DMS 273 (cell line): Measurements from ENCODE around the gene RPP25L.

Experiments
- DNase-seq: peaks from one replicate; lab custom pipeline; 2025; ENCODE audit not compliant: unreplicated experiment; lab: John Stamatoyannopoulos, UW

The RPP25L gene

DNA sequence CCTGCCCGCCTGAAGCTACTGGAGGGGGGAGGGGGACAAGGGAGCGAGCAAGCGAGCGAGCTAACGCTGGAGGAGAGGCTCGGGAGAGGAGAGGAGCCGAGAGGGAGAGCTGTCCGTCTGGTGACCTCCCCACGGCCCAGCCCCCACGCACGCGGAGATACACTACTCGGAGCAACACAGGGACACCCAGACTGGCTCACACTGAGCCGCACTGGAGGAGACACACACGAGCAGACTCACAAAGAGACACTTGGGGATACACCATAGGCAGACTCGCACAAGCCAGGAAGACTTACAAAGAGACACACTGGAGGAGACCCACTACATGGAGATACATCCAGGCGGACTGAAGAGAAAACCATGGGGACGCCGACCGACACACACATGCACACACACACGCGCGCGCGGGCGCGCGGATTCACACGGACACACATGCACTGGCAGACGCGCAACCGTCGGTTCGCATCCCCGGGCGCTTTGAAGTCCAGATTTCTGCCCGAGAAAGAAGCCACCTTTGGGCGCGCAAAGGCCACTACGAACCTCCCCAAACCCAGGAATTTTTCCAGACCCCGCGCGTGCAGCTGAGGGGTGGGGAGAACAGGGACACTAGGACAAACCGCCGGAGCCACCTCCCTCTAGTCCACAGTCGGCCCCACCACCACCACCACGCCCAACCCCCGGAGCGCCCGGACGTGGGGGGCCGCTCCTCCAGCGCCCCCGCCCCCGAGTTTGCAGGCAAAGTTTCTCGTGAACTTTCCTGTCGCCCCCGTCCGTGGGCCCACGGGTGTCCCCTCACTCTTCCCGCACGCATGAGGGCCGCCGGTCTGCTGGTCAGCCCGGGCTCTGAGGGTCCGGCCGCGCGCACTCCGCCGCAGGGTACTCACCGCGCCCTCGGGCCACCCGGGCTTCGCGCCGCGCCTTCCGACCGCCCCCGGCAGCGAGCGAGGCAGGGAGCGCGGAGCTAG is 22.9 kb downstream of the RPP25L start:
- DNase-seq, result peak; percentile 56

DNA sequence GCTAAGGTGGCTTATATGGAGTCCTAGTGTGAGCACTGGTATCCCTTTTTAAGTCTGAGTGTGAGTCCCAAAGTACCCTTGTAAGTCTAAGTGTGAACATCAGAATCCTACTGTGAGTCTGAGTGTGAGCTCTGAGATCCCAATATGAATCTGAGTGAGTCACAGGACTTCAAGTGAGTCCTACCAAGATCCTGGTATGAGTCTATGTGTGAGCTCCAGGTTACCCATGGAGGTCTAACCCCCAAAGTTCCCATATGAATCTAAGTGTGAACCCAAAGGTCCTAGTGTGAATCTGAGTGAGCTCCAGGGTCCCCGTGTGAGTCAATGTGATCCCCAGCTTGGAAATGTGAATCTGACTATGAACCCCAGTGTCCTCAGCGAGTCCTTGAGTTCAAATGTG is 24.6 kb downstream of the RPP25L start:
- no peak for DNase-seq

DNA sequence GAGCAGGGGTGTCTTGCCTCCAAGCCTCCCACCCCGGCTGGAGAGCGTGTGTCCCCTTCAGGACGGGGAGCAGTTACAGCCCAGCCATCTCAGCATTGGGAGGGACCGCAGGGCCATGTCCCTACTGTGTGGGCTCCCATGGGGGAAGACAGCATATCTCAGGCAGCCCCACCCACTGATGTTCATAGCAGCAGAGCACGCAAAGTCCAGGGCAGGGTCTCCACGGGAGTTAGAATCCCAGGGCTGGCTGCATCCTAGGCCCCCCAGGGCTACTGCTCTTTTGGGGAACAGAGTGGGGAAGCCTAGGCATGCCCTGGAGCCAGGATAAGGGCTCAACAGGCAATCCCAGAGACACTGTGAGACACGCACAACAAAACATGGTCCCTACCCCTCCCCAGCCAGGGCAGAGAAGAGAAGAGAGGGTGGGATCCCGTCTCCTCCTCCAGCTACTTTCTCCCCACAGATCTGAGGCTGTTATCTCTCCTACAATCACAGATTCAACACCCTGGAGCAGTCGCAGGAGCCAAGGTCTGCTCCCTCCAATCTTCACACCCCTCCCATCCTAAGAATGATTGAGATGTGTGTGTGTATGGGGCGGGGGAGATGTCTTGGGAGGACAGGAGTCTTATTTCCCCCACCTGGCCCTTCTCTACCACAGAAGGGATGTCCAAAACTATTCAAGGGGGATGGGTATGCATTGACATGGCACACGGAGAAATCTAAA is 25.8 kb downstream of the RPP25L start:
- DNase-seq, result no peak

DNA sequence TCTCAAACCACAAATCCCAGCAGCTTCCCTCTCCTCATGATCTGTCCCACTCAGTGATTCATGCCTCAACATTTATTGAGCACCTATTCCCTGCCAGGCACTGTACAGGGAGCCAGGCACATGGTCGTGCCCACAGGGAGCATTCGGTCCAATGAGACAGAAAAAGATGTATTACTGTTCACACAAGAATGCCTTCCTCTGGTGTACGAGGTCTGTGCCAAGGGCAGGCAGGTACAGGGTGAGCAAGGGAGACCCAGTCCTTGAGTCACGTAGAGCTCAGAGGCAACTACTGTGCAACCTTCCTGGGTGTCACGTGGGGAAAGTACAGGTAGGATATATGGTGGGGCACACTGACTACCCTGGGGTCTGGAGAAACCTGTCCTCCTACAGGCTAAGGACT is 26.9 kb downstream of the RPP25L start:
- no peak for DNase-seq

DNA sequence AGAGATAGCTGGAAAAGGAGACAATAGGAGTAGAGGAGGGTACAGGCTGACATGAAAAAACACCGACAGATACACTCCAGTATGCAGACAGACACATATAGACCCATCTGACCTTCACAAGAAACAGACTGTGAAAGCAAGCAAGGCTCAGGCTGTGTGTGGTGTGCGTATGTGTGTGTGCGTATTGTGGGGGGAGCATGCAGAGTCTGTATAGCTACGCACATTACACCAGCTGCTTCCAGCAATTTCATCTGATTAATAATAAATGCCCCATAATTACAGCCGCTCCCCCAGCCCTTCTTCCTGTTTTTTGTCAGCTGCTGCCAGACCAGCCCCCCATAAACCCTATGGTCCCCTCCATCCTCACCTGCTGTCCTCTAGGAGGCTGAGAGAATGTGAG is 29.1 kb downstream of the RPP25L start:
- no peak for DNase-seq

DNA sequence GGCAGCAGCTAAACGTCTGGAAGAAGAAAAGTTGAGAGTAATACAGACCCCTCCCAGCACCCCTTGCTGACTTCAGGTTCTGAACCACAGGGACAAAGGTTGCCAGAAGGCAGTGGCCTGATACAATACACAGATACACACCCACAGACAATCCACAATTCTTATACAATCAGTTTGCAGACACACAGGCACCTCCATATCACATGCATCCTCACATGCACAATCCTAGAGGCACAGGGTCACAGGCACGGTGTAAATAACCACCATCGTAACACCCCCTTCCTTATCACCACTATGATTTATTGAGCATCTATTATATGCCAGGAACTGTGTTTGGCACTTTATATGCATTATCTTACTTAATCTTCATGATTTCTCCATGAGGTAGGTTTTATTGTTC is 30.6 kb downstream of the RPP25L start:
- no peak for DNase-seq

DNA sequence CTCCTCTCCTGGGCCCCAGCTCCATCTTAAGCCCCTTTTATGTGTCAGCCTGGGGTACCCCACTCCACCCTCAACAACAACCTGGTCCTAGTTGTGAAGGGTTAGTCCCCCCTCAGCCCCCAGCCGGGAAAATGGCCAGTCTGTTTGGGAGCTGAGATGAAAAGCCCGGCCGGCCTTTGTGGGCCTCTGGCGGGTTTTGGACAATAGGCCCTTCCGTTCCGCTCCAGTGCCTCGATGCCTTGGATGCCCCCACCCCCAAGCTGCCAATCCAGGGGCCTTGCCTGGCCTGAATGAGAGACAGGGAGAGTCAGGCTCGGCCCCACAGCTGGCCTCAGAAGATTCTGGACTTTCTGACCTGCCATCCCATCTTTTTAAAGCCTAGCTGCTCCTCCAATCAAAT is 31.5 kb downstream of the RPP25L start:
- no peak for DNase-seq

DNA sequence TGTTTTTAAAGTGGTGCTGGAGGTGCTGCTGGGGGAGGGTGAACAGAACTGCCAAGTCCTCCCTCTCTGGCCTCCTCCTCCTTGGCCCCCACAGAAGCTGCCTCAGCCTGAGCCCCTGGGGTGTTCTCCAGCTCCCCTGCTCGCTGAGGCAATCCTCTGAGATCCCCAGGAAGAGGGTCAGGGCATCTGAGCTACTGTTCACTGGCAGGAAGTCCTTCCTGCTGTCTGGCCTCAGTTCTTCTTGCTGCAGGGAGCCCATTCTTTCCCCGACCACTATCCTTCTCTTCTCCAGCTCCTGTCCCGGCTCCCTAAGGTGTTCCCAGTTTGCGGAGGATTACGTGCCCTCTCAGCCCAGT is 32.1 kb downstream of the RPP25L start:
- no peak for DNase-seq

DNA sequence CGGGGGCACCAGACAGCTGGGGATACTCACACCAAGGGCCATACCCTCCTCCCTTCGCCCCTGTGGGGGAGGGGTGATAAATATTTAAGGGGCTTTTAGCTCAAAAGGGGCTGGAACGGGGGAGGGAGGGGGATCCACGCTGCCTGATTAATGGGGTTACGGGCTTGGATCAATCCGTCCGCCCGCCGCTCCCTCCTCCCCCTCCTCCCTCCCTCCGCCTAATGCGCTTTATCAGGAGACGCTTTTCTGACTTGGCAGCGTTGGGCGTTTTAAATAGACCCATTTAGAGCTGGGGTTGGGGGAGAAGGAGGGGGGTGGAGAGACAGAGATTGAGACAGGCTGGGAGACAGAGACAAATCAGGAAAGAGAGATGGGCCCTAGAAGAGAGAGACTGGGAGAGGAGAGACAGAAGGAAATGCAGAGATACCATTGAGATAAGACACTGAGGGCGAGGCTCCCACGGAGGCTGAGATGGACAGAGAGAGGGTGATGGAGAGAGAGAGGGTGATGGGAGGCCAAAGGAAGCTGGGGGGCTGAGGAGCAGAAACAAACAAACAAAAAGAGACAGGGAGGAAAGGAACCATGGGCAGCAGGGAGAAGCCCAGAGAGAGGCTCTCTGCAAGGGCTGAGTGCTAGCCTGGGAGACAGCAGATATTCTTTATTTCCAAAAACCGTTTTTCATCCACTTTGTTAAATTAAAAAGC is 32.6 kb downstream of the RPP25L start:
- no peak for DNase-seq

DNA sequence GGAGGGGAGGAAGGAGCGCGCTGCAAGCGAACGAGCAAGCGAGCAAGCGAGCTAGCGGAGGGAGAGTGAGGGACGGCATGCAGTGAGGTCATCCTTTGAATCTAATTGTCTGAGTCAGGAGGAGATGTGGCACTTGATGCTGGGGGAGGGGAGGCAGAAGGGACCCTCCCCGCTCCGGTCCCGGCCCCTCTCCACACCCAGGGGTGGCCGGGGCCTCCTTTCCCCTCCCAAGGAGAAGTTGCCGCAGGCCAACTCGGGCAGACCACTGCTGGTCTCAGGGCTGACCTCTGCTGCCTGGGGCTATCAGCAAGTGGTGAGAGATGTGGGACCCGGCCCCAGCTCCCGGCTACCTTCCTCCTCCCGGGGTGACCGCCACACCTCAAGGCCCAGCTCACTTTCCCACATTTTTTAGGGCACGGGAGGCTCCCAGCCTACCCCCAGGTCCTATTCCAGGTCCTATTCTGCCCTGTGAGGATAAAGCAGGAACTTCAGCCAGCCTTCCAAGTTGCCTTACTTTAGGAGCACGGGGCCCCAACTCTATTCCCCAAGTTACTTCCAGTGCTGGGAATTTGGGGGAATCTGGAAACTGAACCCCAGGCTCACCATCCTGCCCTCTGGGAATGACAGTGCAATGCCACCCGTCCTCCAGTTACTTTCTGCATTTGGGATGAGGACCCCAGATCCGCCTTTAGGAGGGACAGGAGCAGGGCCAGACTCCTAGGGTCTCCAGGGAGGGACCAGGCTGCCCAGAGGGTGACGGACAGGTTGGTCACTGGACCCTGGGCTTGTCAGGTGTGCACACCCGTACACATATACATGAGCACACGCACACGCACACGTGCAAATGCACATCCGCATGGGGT is 33.4 kb downstream of the RPP25L start:
- no peak for DNase-seq

DNA sequence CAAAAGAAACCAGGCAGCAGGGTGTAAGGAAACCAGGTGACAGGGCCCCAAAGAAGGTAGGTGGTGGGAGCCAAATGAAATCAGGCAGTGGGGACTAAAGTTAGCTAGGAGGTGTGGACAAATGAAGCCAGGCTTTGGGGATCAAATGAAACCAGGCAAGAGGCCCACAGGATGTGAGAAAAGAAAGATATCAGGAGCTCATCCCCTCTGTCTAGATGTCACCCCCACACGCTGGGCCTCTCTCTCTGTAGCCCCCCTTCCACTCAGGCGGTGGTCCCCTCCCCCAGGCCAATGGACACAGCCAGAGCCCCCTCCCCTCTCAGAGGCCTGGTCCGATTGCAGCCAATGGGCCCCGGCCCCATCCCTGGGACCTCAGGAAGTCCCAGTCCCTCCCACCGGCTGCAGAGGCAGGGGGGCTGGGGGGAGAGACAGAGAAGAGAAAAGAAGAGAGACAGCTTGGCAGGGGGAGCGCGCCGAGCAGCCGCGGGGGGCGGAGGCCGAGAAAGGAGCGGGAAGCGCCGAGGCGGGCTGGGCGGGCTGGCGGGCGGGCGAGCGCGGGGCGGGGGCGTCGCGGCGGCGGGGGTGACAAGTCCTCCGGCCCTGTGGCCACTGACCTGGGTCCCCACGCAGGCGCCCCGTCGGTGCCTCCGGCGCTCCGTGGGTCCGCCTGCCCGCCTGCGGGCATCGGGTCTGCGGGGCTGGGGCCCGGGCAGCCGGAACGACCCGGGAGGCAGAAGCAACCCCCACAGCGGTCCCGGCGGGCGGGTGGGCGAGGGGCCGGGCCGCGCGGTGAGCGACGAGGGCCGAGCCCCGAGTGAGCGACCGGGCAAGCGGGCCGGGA is 34.3 kb downstream of the RPP25L start:
- DNase-seq, result no peak

DNA sequence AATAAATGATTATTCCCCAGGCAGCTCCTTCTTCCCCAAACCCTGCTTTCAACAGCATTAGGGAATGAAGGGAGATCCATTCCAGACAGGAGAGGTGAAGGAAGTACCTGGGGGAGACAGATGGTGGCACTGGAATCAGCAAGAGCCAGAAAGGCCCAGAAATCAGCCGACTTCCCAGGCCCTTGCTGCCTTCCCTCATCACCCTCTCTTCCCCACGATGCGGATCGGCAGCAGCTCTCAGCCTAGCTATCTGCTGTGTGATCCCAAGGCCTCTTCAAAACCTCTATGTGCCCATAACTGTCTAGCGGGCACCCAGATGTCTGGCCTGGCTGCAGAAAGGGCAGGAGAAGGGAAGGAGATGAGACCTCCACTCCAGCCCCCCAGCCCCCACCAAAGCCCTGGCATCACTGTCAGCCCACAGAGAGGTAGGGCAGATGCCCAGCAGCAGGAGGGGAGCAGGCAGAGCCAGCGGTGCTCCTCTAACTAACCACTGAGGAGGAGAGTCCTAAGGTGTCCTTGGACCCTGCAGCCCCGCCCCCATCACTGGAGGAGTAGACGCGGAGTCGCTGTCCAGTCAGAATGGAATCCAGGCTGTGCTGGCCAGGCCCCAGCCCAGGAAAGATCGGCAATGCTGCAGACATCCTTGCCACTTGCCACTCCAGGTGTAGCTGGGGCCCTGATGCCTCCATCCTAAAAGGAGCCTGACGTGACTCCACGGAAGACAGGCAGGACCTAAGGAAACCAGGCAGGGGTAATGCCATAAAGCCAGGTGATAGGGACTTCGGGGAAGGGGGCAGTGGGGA is 35.1 kb downstream of the RPP25L start:
- DNase-seq, result peak; percentile 39

DNA sequence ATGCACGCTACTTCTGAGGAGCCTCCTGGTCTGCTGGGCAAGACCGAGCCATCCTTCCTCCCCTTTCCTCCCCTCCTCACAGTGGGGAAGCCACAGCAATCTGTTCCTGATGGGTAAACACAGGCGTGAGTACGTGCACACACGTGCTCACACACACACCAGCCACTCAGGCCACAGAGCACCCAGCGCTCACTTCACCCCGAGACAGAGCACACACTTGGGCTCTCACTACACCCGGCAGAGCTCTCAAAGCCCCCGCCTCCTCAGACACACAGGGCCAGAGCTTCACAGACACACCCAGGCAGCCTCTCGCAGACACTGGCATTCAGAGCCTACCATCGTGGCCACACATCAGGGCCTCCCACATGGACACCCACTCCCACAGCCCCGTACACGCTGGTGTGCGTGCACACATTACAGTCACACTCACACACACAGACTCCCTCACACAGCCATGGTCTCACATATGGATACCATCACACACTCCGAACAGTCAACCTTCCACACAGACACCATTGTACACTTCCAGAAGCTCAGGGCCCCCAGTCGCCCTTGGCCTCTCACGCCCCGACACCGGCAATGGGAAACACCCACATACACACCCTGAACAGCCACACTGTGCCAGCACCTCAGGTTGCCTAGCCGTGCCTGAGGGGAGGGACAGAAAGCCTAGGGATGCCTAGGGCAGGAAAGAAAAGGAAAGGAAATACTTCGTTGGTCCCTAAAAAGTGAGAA is 35.9 kb downstream of the RPP25L start:
- peak; percentile 41 for DNase-seq

DNA sequence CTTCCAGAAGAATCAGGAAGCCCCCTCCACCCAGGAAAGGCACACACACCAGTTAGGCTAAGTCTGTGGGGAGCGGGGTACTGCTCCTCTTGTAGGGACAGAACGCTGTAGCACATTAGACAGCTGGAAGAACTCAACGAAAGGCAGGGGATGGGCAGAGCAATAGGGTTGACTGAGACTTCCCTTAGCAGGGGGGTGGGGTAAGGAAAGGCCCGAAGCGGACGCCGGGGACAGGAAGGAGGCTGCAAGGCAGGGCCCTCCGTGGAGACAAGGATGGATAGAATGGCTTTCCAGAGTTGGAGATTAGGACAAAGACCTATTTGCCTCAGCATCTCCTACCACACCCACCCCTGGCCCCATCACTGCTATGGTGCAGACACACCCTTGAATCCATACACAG is 36.7 kb downstream of the RPP25L start:
- no peak for DNase-seq

DNA sequence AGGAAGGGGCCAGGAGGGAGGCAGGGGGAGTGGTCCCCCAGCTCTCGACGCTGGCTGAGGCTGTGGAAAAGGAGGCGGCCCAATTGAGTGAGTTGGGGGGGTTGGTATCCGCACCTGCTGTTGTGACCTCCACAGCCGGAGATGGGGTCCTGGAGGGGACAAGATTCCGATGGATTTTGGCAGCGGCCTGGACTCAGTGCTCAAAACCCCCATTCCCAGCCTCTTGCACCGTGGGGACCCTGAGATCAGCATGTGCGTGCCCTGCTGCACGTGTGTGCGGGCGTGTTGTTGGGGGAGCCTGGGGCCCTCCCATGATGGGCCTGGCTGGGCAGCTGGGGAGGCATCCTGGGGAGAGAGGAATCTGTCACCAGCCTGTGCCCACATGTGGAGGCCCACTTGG is 37.3 kb downstream of the RPP25L start:
- no peak for DNase-seq

DNA sequence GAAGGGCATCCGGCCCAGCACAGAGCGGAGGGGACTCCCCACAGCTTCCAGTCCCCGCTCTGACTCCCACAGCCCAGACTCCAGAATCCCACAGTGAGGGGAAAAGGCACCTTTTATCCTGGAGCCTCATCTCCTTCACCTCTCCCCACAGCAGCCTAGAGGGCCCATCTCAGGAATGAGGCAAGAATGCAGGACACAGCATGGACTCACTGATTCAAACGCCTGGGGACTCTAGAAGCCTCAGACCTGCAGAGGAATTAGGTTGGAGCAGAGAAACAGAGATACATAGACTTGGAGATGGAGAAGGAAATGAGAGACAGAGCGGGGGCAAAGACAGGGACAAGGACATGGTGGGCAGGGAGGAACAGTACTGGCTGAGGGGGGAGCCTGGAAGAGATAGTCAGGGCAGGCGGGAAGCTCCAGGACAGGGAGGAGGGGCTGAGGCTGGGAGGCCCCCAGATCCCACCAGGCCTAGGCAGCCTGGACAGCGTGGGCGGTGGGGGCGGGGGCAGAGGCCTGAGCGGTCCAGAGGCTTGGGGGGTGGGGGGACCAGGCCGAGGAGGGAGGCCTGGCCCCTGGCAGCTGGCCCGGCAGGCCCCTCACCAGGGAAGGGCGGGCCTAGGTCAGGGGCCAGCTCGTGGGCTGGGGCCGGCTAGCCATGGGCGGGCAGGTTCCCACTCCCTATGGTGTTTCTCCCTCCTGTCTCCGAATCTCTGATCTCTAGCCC is 38.1 kb downstream of the RPP25L start:
- no peak for DNase-seq

DNA sequence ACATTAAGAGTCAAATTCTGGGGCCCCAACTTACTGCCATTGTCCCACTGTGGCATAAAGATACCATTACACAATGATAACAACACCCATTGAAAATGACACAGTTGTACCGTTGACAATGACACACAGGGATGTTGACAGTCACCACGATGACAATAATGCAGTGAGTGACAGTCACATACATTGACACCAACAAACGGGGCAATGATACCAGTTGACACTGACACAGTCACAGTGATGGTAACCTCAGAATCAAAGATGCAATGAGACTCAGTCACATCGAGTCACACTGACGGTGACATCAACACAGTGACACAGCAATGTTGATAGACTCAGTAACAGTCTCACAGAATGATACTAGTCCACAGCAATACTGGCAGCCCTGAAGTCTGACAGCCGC is 39.3 kb downstream of the RPP25L start:
- DNase-seq, result no peak

DNA sequence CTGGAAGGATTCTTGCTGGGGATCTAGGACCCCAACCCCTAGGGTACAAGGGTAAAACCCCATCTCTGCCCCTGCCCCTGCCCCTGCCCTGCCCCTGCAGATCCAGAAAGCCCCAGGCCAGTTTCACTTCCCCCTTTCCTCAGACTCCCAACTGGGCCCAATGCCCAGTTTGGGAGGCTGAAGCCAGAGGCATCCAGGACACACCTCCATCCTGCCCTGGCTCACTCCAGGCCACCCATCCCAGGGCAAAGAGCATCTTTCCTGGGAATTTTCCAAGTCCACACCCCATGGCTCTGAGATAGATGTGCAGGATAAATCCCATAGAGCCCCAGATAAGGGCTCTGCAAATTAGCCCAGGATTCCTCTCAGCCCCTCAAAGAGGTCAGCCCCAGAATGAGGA is 39.8 kb downstream of the RPP25L start:
- DNase-seq, result no peak
